Endothelial cell of umbilical vein (primary cell): ENCODE measurements around the gene COL18A1. TPM values are rescaled to one million over a fixed set of nuclear protein-coding genes. Genes with fewer than 3 reads are reported as not detected.

Experiments used
- BruUV-seq: library from RNA; stranded (reverse); fragments of 400-500 nt; replicated peaks from 2 replicates; lab custom pipeline; 2021; lab: Mats Ljungman, UMichigan
- CTCF ChIA-PET: fragments of 300-600, 350-600 bp; sonication (Branson Sonifier 250); formaldehyde crosslinking; loops from one replicate; lab custom pipeline; 2021; ENCODE audit warnings: antibody characterized with exemption, inconsistent platforms; lab: Charles Lee
- POLR2A ChIA-PET: fragments of 300-600, 350-600 bp; sonication (Branson Sonifier 250); formaldehyde crosslinking; loops from one replicate; lab custom pipeline; 2021; ENCODE audit warnings: antibody characterized with exemption, inconsistent platforms; lab: Charles Lee
- DNase-seq: peaks from one replicate; pipeline ENCODE4 v3.0.0-alpha.2; 2011; ENCODE audit warnings: low read depth, low spot score
- FAIRE-seq: peaks from 2 replicates; lab custom pipeline; 2011; peaks lifted over from hg19 to GRCh38; lab: Jason Lieb, UNC
- H2AFZ ChIP-seq: 2 replicates; pipeline ENCODE4 v1.6.0; 2012; ENCODE audit warnings: low read depth, low read length, control low read depth, inconsistent platforms
- H3K27ac ChIP-seq: 2 replicates; pipeline ENCODE4 v1.5.1; 2011; ENCODE audit warnings: low read depth, mild to moderate bottlenecking, control low read depth, low read length, moderate library complexity; ENCODE audit not compliant: insufficient read depth
- H3K27me3 ChIP-seq, 2 experiments: 2 replicates each; pipeline versions ENCODE4 v1.6.0 to v1.6.1; 2011; ENCODE audit warnings: low read length in 2 of 2, mixed read lengths in 1 of 2; ENCODE audit not compliant: control insufficient read depth in 2 of 2, insufficient read depth in 2 of 2
- H3K36me3 ChIP-seq, 2 experiments: 2 replicates in 1 of 2; 3 replicates in 1 of 2; pipeline ENCODE4 v1.5.1; 2011; ENCODE audit warnings: low read length in 2 of 2, mild to moderate bottlenecking in 1 of 2, moderate library complexity in 1 of 2; ENCODE audit not compliant: control insufficient read depth in 2 of 2, insufficient read depth in 2 of 2; ENCODE audit errors: extremely low read depth in 1 of 2
- H3K4me1 ChIP-seq: 3 replicates; pipeline ENCODE4 v1.5.1; 2011; ENCODE audit warnings: mild to moderate bottlenecking, low read length; ENCODE audit not compliant: control insufficient read depth, insufficient read depth; ENCODE audit errors: extremely low read depth
- H3K4me2 ChIP-seq: 2 replicates; pipeline ENCODE4 v1.6.1; 2011; ENCODE audit warnings: low read length, control low read depth, mixed read lengths; ENCODE audit not compliant: insufficient read depth
- H3K4me3 ChIP-seq, 3 experiments: fragments of 200-600 bp in 1 of 3; sonication (generic), shearing (Covaris generic) in 1 of 3; replicated peaks in 1 of 3; 2 replicates each; pipeline ENCODE4 v1.5.1; 2011 to 2016; ENCODE audit warnings: control low read depth in 3 of 3, low read length in 3 of 3, mild to moderate bottlenecking in 2 of 3, inconsistent platforms in 1 of 3, low read depth in 1 of 3, moderate library complexity in 1 of 3; ENCODE audit not compliant: insufficient read depth in 1 of 3
- H3K79me2 ChIP-seq: 2 replicates; pipeline ENCODE4 v1.6.0; 2012; ENCODE audit warnings: low read length, inconsistent platforms; ENCODE audit not compliant: control insufficient read depth, insufficient read depth
- H3K9ac ChIP-seq: replicated peaks from 2 replicates; pipeline ENCODE3; 2011; ENCODE audit warnings: low read length, control low read depth; ENCODE audit not compliant: insufficient read depth; ENCODE audit errors: extremely low read depth
- H3K9me1 ChIP-seq: replicated peaks from 3 replicates; pipeline ENCODE4 v1.6.0; 2011; ENCODE audit warnings: mild to moderate bottlenecking, low read length; ENCODE audit not compliant: control insufficient read depth, insufficient read depth; ENCODE audit errors: extremely low read depth
- H3K9me3 ChIP-seq: replicated peaks from 2 replicates; pipeline ENCODE4 v1.5.1; 2012; ENCODE audit warnings: low read length, inconsistent platforms; ENCODE audit not compliant: control insufficient read depth, insufficient read depth
- H4K20me1 ChIP-seq: replicated peaks from 2 replicates; pipeline ENCODE3; 2011; ENCODE audit warnings: mild to moderate bottlenecking, low read length; ENCODE audit not compliant: control insufficient read depth, insufficient read depth; ENCODE audit errors: extremely low read depth
- EZH2 ChIP-seq: IDR thresholded peaks from 2 replicates; pipeline ENCODE4 v1.6.1; 2012; ENCODE audit warnings: borderline replicate concordance, low read depth, mild to moderate bottlenecking, moderate library complexity, low read length, inconsistent platforms; ENCODE audit not compliant: severe bottlenecking
- FOS ChIP-seq: IDR thresholded peaks from 2 replicates; pipeline ENCODE4 v1.6.1; 2011; ENCODE audit warnings: mild to moderate bottlenecking, low read length, moderate library complexity, borderline replicate concordance; ENCODE audit not compliant: insufficient read depth
- GATA2 ChIP-seq: IDR thresholded peaks from 2 replicates; pipeline ENCODE4 v1.7.0; 2011; ENCODE audit warnings: low read depth, mild to moderate bottlenecking, moderate library complexity, mixed read lengths, low read length; ENCODE audit not compliant: insufficient read length, insufficient read depth
- MYC ChIP-seq: IDR thresholded peaks from one replicate; pipeline ENCODE4 v1.6.1; 2011; ENCODE audit warnings: mild to moderate bottlenecking, low read depth, low read length
- POLR2A ChIP-seq: IDR thresholded peaks from 2 replicates; pipeline ENCODE4 v1.6.1; 2012; ENCODE audit warnings: low read depth, mild to moderate bottlenecking, control low read depth, low read length
- dilution Hi-C: fragments of 300-500 bp; cut with MboI; formaldehyde crosslinking; loops from one replicate; pipeline ENCODE4 v1.15.0; 2019; ENCODE audit warnings: low sequenced_read_pairs; ENCODE audit not compliant: extremely low pct_ligation_motif_present
- intact Hi-C: fragments of 100-400 bp; cut with micrococcal nuclease; formaldehyde crosslinking; loops from one replicate; pipeline ENCODE4 v1.10.0; 2022
- polyA plus RNA-seq, 4 experiments: library from polyadenylated mRNA; depleted of rRNA in 3 of 4; stranded (reverse) in 3 of 4; unstranded in 1 of 4; fragments of >200 nt; gene quantifications; 2 replicates each; pipeline versions ENCODE4 v1.2.1 to v1.2.3, GENCODE V29; 2011 to 2012; ENCODE audit warnings: missing spikeins in 1 of 4
- total RNA-seq: library from RNA; stranded (reverse); gene quantifications from 2 replicates; pipeline ENCODE4 v1.2.3, GENCODE V29; 2021
- TF ChIP-seq, protein P1 (sequence below), 2 donors: IDR thresholded peaks; 1 replicate in 1 of 2; 2 replicates in 1 of 2; pipeline ENCODE4 v1.5.1; 2011; ENCODE audit warnings: low read length in 2 of 2, mild to moderate bottlenecking in 2 of 2, moderate library complexity in 2 of 2, control low read depth in 1 of 2, inconsistent platforms in 1 of 2, low read depth in 1 of 2; ENCODE audit not compliant: insufficient read depth in 1 of 2; ENCODE audit errors: extremely low read depth in 1 of 2

The COL18A1 gene
- total and polyA plus RNA-seq, 2 donors (not counting 3 experiments of a cell fraction or from before 2014, with no cell fraction given) = 198 to 252 TPM

DNA sequence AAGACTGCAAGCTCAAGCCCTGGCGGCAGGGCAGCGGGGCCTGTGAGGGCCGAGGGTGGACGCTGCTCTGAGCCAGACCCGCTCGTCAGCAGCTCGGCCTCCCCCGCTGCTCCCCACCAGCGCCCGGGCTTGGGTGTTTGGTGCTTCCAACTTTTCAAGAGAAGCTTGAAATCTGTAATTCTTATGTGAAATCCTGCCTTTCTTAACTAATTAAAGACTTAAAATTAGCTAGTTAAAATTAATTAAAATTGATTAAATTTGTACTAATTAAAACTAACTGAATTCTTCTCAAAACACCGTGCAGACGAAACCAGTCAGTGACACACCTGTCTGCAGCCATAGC, 151.3 kb downstream of the COL18A1 start:
- no peak overlapping the region for H3K9ac ChIP-seq
- BruUV-seq = no TSS peak
- peaks cover 15% of the 10 kb centered on the region for H3K4me1 ChIP-seq
- DNase-seq (no peak), FAIRE-seq (no peak)
- H4K20me1 ChIP-seq = no peaks in the 10 kb centered on the region
- H3K9me1 ChIP-seq = no peaks in the 10 kb centered on the region
- H3K9me3 ChIP-seq = no peaks in the 10 kb centered on the region
- intact Hi-C loops (loop anchor here (1.0 to 2.0 kb wide), 2 partner anchors 40 to 87 kb away; partner anchors contain the start of gene PCBP3), dilution Hi-C loops (no loop called here)
- no peak overlapping the region for H3K4me2 ChIP-seq
- TF ChIP-seq EZH2 (no peak), GATA2 (no peak), POLR2A (no peak), MYC (no peak), FOS (no peak)
- TF ChIP-seq, protein P1, sequence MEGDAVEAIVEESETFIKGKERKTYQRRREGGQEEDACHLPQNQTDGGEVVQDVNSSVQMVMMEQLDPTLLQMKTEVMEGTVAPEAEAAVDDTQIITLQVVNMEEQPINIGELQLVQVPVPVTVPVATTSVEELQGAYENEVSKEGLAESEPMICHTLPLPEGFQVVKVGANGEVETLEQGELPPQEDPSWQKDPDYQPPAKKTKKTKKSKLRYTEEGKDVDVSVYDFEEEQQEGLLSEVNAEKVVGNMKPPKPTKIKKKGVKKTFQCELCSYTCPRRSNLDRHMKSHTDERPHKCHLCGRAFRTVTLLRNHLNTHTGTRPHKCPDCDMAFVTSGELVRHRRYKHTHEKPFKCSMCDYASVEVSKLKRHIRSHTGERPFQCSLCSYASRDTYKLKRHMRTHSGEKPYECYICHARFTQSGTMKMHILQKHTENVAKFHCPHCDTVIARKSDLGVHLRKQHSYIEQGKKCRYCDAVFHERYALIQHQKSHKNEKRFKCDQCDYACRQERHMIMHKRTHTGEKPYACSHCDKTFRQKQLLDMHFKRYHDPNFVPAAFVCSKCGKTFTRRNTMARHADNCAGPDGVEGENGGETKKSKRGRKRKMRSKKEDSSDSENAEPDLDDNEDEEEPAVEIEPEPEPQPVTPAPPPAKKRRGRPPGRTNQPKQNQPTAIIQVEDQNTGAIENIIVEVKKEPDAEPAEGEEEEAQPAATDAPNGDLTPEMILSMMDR (IDR thresholded peaks at IDR 0.05; ENCODE audit: extremely low read depth in 1 of 2, insufficient read depth in 1 of 2, low read depth in 1 of 2, low read length in 2 of 2) = no peak
- H3K27me3 ChIP-seq = peaks cover 2 to 9% of the 10 kb centered on the region in 2 experiments
- no peak overlapping the region for H3K4me3 ChIP-seq
- no peaks in the 10 kb centered on the region for H3K79me2 ChIP-seq
- ChIA-PET POLR2A (no interaction called here), CTCF (interaction anchor here (0.7 to 3.5 kb wide), 24 partner anchors 9 to 324 kb away, joined by 3 to 103 read pairs (median 6); partner anchors contain the start of genes POFUT2 and SLC19A1)
- H3K36me3 ChIP-seq = no peaks in the 10 kb centered on the region
- no peak overlapping the region for H3K27ac ChIP-seq
- H2AFZ ChIP-seq = no peak overlapping the region
